KMS-11 (cell line): ENCODE results near the gene OR8J3.

Experiments used
- H2AFZ ChIP-seq: fragments of 200-600 bp; sonication (generic); 2 replicates; pipeline ENCODE4 v1.6.1; 2016; ENCODE audit warnings: antibody characterized with exemption, mixed run types, low read depth
- H3K27ac ChIP-seq: fragments of 200-600 bp; sonication (generic); 2 replicates; pipeline ENCODE4 v1.6.1; 2016; ENCODE audit warnings: mild to moderate bottlenecking, mixed run types
- H3K27me3 ChIP-seq: fragments of 200-600 bp; sonication (generic); 2 replicates; pipeline ENCODE4 v1.6.1; 2017; ENCODE audit warnings: mild to moderate bottlenecking, low read depth, mixed run types, moderate library complexity; ENCODE audit not compliant: insufficient read depth
- H3K36me3 ChIP-seq: fragments of 200-600 bp; sonication (generic); 2 replicates; pipeline ENCODE4 v1.6.1; 2017; ENCODE audit warnings: mild to moderate bottlenecking, mixed run types; ENCODE audit not compliant: insufficient read depth
- H3K4me1 ChIP-seq: fragments of 200-600 bp; sonication (generic); 2 replicates; pipeline ENCODE4 v1.6.1; 2016; ENCODE audit warnings: mild to moderate bottlenecking, low read depth, mixed run types; ENCODE audit not compliant: poor library complexity, severe bottlenecking
- H3K4me2 ChIP-seq: fragments of 200-600 bp; sonication (generic); 2 replicates; pipeline ENCODE4 v1.7.0; 2016; ENCODE audit warnings: mild to moderate bottlenecking, mixed run types
- H3K4me3 ChIP-seq: fragments of 200-600 bp; sonication (generic); IDR thresholded peaks from 2 replicates; pipeline ENCODE4 v1.6.1; 2017; ENCODE audit warnings: low read depth, low read length, mixed read lengths; ENCODE audit not compliant: insufficient read depth
- H3K79me2 ChIP-seq: fragments of 200-600 bp; sonication (generic); 2 replicates; pipeline ENCODE4 v1.6.1; 2016; ENCODE audit warnings: low read depth, mixed run types; ENCODE audit not compliant: insufficient read depth
- H3K9ac ChIP-seq: fragments of 200-600 bp; sonication (generic); 2 replicates; pipeline ENCODE4 v1.6.1; 2016; ENCODE audit warnings: mild to moderate bottlenecking, mixed run types
- H4K20me1 ChIP-seq: fragments of 200-600 bp; sonication (generic); 2 replicates; pipeline ENCODE4 v1.6.1; 2016; ENCODE audit warnings: mild to moderate bottlenecking, mixed run types; ENCODE audit not compliant: insufficient read depth
- TF ChIP-seq, protein P1 (sequence below): fragments of 200-600 bp; sonication (generic); conservative IDR thresholded peaks from 2 replicates; pipeline ENCODE4 v1.6.1; 2017; ENCODE audit warnings: low read depth, mild to moderate bottlenecking, antibody characterized with exemption, low read length, moderate library complexity, mixed read lengths

OR8J3 gene

DNA sequence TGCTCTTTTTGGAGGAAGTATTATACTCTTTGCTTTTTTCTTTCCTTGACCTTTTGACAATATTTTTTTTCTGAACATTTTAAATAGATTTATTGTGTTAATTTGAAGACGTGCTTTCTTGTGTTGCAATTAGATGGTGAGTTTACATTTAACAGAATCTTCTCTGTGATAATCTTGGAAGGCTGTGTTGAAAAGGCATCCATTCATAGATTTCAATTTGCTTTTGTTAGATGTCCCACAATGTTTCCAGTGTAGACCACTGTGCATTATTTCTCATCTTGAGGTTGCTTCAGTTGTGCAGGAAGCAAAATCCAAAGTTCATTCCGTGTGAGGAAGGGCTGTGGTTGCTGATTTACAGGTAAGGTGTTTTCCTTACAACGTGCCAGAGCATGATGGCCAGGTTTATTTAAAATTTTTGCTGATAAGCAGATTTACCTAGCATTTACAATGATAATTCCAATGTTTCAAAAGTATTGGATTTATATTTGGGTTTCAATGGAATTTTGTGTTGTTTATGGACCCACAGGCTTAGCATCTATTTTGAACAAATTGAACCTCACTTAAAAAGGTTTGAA lies 32.3 kb upstream of the OR8J3 start:
- H3K4me2 ChIP-seq = no peak overlapping the region
- H2AFZ ChIP-seq = no peak overlapping the region

DNA sequence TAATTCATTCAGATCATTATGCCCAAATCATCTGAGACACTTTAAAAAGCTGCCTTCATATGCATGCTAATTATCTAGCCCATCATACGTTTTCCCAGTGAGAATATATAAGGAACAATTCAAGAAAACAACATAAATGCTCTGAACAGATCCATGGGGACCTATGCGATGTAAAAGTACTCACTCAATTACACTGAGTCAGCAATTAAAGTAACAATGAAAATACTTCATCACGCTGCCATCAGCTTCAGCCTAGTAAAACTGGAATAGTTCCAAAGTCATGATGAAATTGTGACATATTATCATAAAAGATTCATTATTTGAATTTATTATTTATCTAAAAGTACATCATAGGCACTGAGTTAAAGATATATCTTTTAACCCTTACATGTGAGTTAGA lies 23.8 kb upstream of the OR8J3 start:
- H3K27me3 ChIP-seq = no peaks in the 10 kb centered on the region
- no peak overlapping the region for H3K27ac ChIP-seq
- no peak overlapping the region for H2AFZ ChIP-seq
- no peaks in the 10 kb centered on the region for H3K4me1 ChIP-seq
- H3K4me2 ChIP-seq = no peak overlapping the region
- H3K36me3 ChIP-seq = no peaks in the 10 kb centered on the region
- H4K20me1 ChIP-seq = no peaks in the 10 kb centered on the region
- no peaks in the 10 kb centered on the region for H3K79me2 ChIP-seq
- TF ChIP-seq, protein P1, sequence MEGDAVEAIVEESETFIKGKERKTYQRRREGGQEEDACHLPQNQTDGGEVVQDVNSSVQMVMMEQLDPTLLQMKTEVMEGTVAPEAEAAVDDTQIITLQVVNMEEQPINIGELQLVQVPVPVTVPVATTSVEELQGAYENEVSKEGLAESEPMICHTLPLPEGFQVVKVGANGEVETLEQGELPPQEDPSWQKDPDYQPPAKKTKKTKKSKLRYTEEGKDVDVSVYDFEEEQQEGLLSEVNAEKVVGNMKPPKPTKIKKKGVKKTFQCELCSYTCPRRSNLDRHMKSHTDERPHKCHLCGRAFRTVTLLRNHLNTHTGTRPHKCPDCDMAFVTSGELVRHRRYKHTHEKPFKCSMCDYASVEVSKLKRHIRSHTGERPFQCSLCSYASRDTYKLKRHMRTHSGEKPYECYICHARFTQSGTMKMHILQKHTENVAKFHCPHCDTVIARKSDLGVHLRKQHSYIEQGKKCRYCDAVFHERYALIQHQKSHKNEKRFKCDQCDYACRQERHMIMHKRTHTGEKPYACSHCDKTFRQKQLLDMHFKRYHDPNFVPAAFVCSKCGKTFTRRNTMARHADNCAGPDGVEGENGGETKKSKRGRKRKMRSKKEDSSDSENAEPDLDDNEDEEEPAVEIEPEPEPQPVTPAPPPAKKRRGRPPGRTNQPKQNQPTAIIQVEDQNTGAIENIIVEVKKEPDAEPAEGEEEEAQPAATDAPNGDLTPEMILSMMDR = no peak
- no peak overlapping the region for H3K4me3 ChIP-seq
- no peak overlapping the region for H3K9ac ChIP-seq

More for the DNA sequence above, 32.3 kb upstream of the OR8J3 start:
- Histone ChIP-seq H3K79me2 (no peaks in the 10 kb centered on the region), H4K20me1 (no peaks in the 10 kb centered on the region), H3K27me3 (no peaks in the 10 kb centered on the region), H3K36me3 (no peaks in the 10 kb centered on the region), H3K4me3 (no peak overlapping the region), H3K4me1 (no peaks in the 10 kb centered on the region), H3K9ac (no peak overlapping the region), H3K27ac (no peak overlapping the region)
- TF ChIP-seq, protein P1 = no peak

DNA sequence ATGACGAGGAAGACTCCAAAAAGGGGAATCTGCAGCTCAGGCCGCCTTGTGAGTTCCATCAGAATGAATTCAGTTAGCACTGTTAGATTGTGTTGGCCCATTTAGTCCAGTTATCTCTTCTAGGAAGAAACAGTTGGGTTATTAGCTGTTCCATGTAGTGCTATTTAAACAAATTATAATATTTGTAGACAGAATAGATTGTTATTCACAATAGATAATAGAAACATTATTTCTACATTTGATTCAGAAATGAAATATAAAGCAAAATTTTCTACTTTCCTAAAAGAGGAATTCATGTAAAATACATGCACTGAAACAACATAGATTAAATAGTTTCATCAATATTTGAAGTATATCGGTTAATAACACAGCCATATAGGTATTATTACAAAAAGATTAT lies 20.2 kb upstream of the OR8J3 start, which contains the start of gene OR8K5:
Gene OR8K5, minus strand, starts transcription at position 101 of the 400 bp plus-strand sequence. Its CDS starts 0 bp downstream, at position 101.
- no peak within 1 kb of the TSS for H2AFZ ChIP-seq
- no peak within 1 kb of the TSS for H3K4me2 ChIP-seq
- H3K36me3 ChIP-seq = no peaks in the 10 kb centered on the region
- H3K79me2 ChIP-seq = no peaks in the 10 kb centered on the region
- TF ChIP-seq, protein P1 = no peak
- no peak within 1 kb of the TSS for H3K4me3 ChIP-seq
- no peaks in the 10 kb centered on the region for H3K4me1 ChIP-seq
- H3K27me3 ChIP-seq = no peaks in the 10 kb centered on the region
- H3K9ac ChIP-seq = no peak within 1 kb of the TSS
- no peak within 1 kb of the TSS for H3K27ac ChIP-seq
- H4K20me1 ChIP-seq = no peaks in the 10 kb centered on the region

DNA sequence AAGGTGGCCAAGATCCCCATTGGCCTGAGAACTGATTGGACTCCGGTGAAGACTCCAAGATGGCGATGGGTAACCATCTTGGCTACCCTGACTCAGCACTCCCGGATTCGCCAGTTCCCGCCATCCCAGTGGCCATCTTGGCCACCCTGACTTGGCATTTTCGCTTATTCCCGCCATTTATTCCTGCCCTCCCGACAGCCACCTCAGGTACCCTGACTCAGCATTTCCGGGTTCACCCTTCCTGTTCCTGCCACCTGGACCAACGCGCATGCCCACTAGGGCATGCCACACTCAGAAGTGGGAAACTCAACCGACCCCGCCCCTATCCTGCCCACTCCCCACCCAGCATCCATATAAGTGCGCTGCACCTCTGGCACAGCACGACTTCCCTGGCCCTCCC lies 12.3 kb upstream of the OR8J3 start:
- H3K27ac ChIP-seq = no peak overlapping the region
- H3K4me1 ChIP-seq = no peaks in the 10 kb centered on the region
- no peak overlapping the region for H2AFZ ChIP-seq
- H4K20me1 ChIP-seq = no peaks in the 10 kb centered on the region
- H3K9ac ChIP-seq = no peak overlapping the region
- H3K27me3 ChIP-seq = no peaks in the 10 kb centered on the region
- H3K79me2 ChIP-seq = no peaks in the 10 kb centered on the region
- no peak overlapping the region for H3K4me2 ChIP-seq
- H3K4me3 ChIP-seq = no peak overlapping the region
- no peaks in the 10 kb centered on the region for H3K36me3 ChIP-seq
- TF ChIP-seq, protein P1 = no peak
